ENCODE results near the gene KLK1. TPM values are rescaled to one million over a fixed set of nuclear protein-coding genes. Genes with fewer than 3 reads are reported as not detected.
"Not testable (repeated sequence)": the region's sequence is repeated elsewhere in the genome, so short reads cannot be mapped to it uniquely, and the experiment has no call there.

Gene KLK1
- total RNA-seq, 1 experiment from 2014 or later = 0.64 TPM

DNA sequence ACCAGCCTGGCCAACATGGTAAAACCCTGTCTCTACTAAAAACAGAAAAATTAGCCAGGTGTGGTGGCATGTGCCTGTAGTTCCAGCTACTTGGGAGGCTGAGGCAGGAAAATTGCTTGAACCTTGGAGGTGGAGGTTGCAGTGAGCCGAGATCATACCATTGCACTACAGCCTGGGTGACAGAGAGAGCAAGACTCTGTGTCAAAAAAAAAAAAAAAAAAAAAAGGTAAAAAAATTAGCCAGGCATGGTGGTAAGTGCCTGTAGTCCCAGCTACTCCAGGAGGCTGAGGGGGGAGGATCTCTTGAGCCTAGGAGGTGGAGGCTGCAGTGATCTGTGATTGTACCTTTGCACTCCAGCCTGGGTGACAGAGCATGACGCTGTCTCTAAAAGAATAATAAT, 53.4 kb downstream of the KLK1 start, which contains the start of gene GPR32:
Gene GPR32 (plus strand): TSS at position 301 of the 400 bp plus-strand sequence. CDS start 137 bp downstream, outside the sequence.
- not testable (repeated sequence) for DNase-seq (ENCODE audit: extremely low read depth, low read depth)

Small RNAs within 50 kb of the gene (small RNA-seq; reads per million reads assigned to genes)
- gene SNORD88A (98.0 to 621 reads per million in 2 experiments), gene SNORD88B (0 reads per million in 2 experiments), gene SNORD88C (0 reads per million in 2 experiments)

Other genes starting within 250 kb of the KLK1 start
- gene SYT3, start 183.9 kb downstream of the KLK1 start, total RNA-seq (2014; rRNA removed; shearing (Covaris generic)) = 0.20 and 0.49 TPM in 2 replicates
- gene C19orf81, start 174.3 kb downstream of the KLK1 start, total RNA-seq (2014; rRNA removed; shearing (Covaris generic)) = 4.6 and 8.0 TPM in 2 replicates
- 0.12 and 0.15 TPM in 2 replicates for gene SHANK1, start 104.0 kb downstream of the KLK1 start, total RNA-seq (2014; rRNA removed; shearing (Covaris generic))
- 4.6 and 5.4 TPM in 2 replicates for gene CLEC11A, start 100.4 kb downstream of the KLK1 start, total RNA-seq (2014; rRNA removed; shearing (Covaris generic))
- gene GPR32, start 53.3 kb downstream of the KLK1 start, total RNA-seq (2014; rRNA removed; shearing (Covaris generic)) = not detected in 2 replicates
- gene ACP4, start 33.4 kb downstream of the KLK1 start, total RNA-seq (2014; rRNA removed; shearing (Covaris generic)) = 0.32 TPM in 1 of 2 replicates, not detected in the other
- not detected in 2 replicates for gene KLK15, start 9.8 kb upstream of the KLK1 start, total RNA-seq (2014; rRNA removed; shearing (Covaris generic))
- not detected in 2 replicates for gene KLK3, start 31.1 kb upstream of the KLK1 start, total RNA-seq (2014; rRNA removed; shearing (Covaris generic))
- not detected in 2 replicates for gene KLK2, start 49.7 kb upstream of the KLK1 start, total RNA-seq (2014; rRNA removed; shearing (Covaris generic))
- not detected in 2 replicates for gene KLK4, start 87.6 kb upstream of the KLK1 start, total RNA-seq (2014; rRNA removed; shearing (Covaris generic))
- gene KLK5, start 129.3 kb upstream of the KLK1 start, total RNA-seq (2014; rRNA removed; shearing (Covaris generic)) = not detected in 2 replicates
- not detected in 2 replicates for gene KLK6, start 145.8 kb upstream of the KLK1 start, total RNA-seq (2014; rRNA removed; shearing (Covaris generic))
- gene KLK7, start 160.1 kb upstream of the KLK1 start, total RNA-seq (2014; rRNA removed; shearing (Covaris generic)) = not detected in 2 replicates
- gene KLK8, start 177.8 kb upstream of the KLK1 start, total RNA-seq (2014; rRNA removed; shearing (Covaris generic)) = 0.29 TPM in 1 of 2 replicates, not detected in the other
- 0.17 TPM in 1 of 2 replicates, not detected in the other for gene KLK10, start 195.9 kb upstream of the KLK1 start, total RNA-seq (2014; rRNA removed; shearing (Covaris generic))
- gene KLK11, start 202.8 kb upstream of the KLK1 start, total RNA-seq (2014; rRNA removed; shearing (Covaris generic)) = not detected in 2 replicates
- not detected in 2 replicates for gene KLK12, start 211.2 kb upstream of the KLK1 start, total RNA-seq (2014; rRNA removed; shearing (Covaris generic))
- not detected in 2 replicates for gene KLK13, start 241.3 kb upstream of the KLK1 start, total RNA-seq (2014; rRNA removed; shearing (Covaris generic))